Neural progenitor cell (in vitro differentiated cells): ENCODE measurements around the gene CHAF1A. TPM values are rescaled to one million over a fixed set of nuclear protein-coding genes. Genes with fewer than 3 reads are reported as not detected.
A peak's percentile ranks its signal among the peaks of the same experiment; 100 is the strongest.

ENCODE experiments used
- DNase-seq: peaks from one replicate; pipeline ENCODE4 v3.0.0-alpha.2; 2016; ENCODE audit warnings: low spot score
- H2AFZ ChIP-seq: fragments of 200-600 bp; sonication (generic); replicated peaks from 2 replicates; pipeline ENCODE4 v1.6.1; 2016; ENCODE audit warnings: antibody characterized with exemption
- H3F3A ChIP-seq: fragments of 200-600 bp; sonication (generic); 2 replicates; pipeline ENCODE4 v1.6.1; 2016; ENCODE audit warnings: antibody characterized with exemption, low read depth
- H3K27ac ChIP-seq: fragments of 200-600 bp; sonication (generic); 2 replicates; pipeline ENCODE4 v1.5.1; 2016; ENCODE audit warnings: mild to moderate bottlenecking
- H3K27me3 ChIP-seq: fragments of 200-600 bp; sonication (generic); 2 replicates; pipeline ENCODE4 v1.6.1; 2016; ENCODE audit warnings: mild to moderate bottlenecking, moderate library complexity
- H3K36me3 ChIP-seq: fragments of 200-600 bp; sonication (generic); 2 replicates; pipeline ENCODE4 v1.5.1; 2016
- H3K4me1 ChIP-seq: fragments of 200-600 bp; sonication (generic); 2 replicates; pipeline ENCODE4 v1.6.1; 2016; ENCODE audit warnings: mixed run types
- H3K4me2 ChIP-seq: fragments of 200-600 bp; sonication (generic); 2 replicates; pipeline ENCODE4 v1.6.1; 2016
- H3K4me3 ChIP-seq: fragments of 200-600 bp; sonication (generic); 2 replicates; pipeline ENCODE4 v1.5.1; 2016
- H3K79me2 ChIP-seq: fragments of 200-600 bp; sonication (generic); 2 replicates; pipeline ENCODE4 v1.6.1; 2016; ENCODE audit warnings: low read depth
- H3K9ac ChIP-seq: fragments of 200-600 bp; sonication (generic); 2 replicates; pipeline ENCODE4 v1.6.1; 2016
- H3K9me3 ChIP-seq: fragments of 200-600 bp; sonication (generic); 2 replicates; pipeline ENCODE4 v1.5.1; 2016; ENCODE audit warnings: low read depth
- H4K20me1 ChIP-seq: fragments of 200-600 bp; sonication (generic); 2 replicates; pipeline ENCODE4 v1.6.1; 2016; ENCODE audit warnings: low read depth
- H3K27ac Mint-ChIP-seq: 3 replicates; pipeline ENCODE4 v1.8.0; 2021; ENCODE audit warnings: mixed read lengths
- H3K27me3 Mint-ChIP-seq: 2 replicates; pipeline ENCODE4 v1.8.0; 2022; ENCODE audit warnings: low read depth, mild to moderate bottlenecking, inconsistent platforms, moderate library complexity, mixed read lengths; ENCODE audit not compliant: insufficient read depth
- H3K36me3 Mint-ChIP-seq: 3 replicates; pipeline ENCODE4 v1.8.0; 2021; ENCODE audit warnings: mixed read lengths
- H3K4me1 Mint-ChIP-seq: 3 replicates; pipeline ENCODE4 v1.8.0; 2021; ENCODE audit warnings: mixed read lengths
- H3K4me3 Mint-ChIP-seq: 3 replicates; pipeline ENCODE4 v1.8.0; 2021; ENCODE audit warnings: mild to moderate bottlenecking, moderate library complexity, mixed read lengths
- H3K9me3 Mint-ChIP-seq: 3 replicates; pipeline ENCODE4 v1.8.0; 2020; ENCODE audit warnings: mixed read lengths
- CTCF ChIP-seq: fragments of 200-600 bp; sonication (generic); IDR thresholded peaks from 2 replicates; pipeline ENCODE4 v1.5.1; 2017; ENCODE audit warnings: antibody characterized with exemption, mild to moderate bottlenecking
- EZH2 ChIP-seq: fragments of 200-600 bp; sonication (generic); IDR thresholded peaks from 2 replicates; pipeline ENCODE4 v1.6.1; 2017; ENCODE audit warnings: antibody characterized with exemption, mild to moderate bottlenecking, moderate library complexity
- EZH2phosphoT487 ChIP-seq: fragments of 200-600 bp; sonication (generic); IDR thresholded peaks from 2 replicates; pipeline ENCODE4 v1.6.1; 2017; ENCODE audit warnings: antibody characterized with exemption
- total RNA-seq: library from RNA; depleted of rRNA; stranded (reverse); fragments of >200 nt; gene quantifications from 2 replicates; pipeline ENCODE4 v1.2.3, GENCODE V29; 2015; ENCODE audit warnings: low replicate concordance

The CHAF1A gene
- total RNA-seq, 1 donor from 2014 or later, result 37.5 TPM

- no peak for TF ChIP-seq EZH2
- TF ChIP-seq CTCF, result no peak
- no peak for TF ChIP-seq EZH2phosphoT487
- Histone ChIP-seq H3K4me2 (no peak overlapping the region), H3K4me1 (peaks cover 25% of the 10 kb centered on the region), H3K36me3 (no peaks in the 10 kb centered on the region), H3K9ac (no peak overlapping the region), H3F3A (peaks cover 68% of the 10 kb centered on the region), H3K4me3 (no peak overlapping the region), H4K20me1 (peaks cover 93% of the 10 kb centered on the region), H3K27ac (no peak overlapping the region), H2AFZ (no peak overlapping the region), H3K79me2 (peaks cover 99% of the 10 kb centered on the region), H3K27me3 (no peaks in the 10 kb centered on the region), H3K9me3 (no peaks in the 10 kb centered on the region)
- peaks cover 28% of the 10 kb centered on the region for H3K4me1 Mint-ChIP-seq
- no peak overlapping the region for H3K4me3 Mint-ChIP-seq
- H3K27me3 Mint-ChIP-seq, result peaks cover 2% of the 10 kb centered on the region
- no peak for DNase-seq
- no peaks in the 10 kb centered on the region for H3K9me3 Mint-ChIP-seq
- H3K27ac Mint-ChIP-seq, result no peak overlapping the region
- peaks cover 39% of the 10 kb centered on the region for H3K36me3 Mint-ChIP-seq
Observed at GRCh38 chr19:4409123-4409933, 6.9 kb downstream of the CHAF1A start.

GRCh38 chr19:4413588-4413987, 11.1 kb downstream of the CHAF1A start:
- Histone ChIP-seq H3K27ac (peak overlapping the region; percentile 98), H3K36me3 (no peaks in the 10 kb centered on the region), H3K79me2 (peaks cover 97% of the 10 kb centered on the region), H4K20me1 (peaks cover 92% of the 10 kb centered on the region), H2AFZ (no peak overlapping the region), H3K27me3 (no peaks in the 10 kb centered on the region), H3K4me1 (peaks cover 39% of the 10 kb centered on the region), H3K9ac (no peak overlapping the region), H3K4me2 (peak overlapping the region; percentile 83), H3K4me3 (no peak overlapping the region), H3F3A (peaks cover 70% of the 10 kb centered on the region), H3K9me3 (no peaks in the 10 kb centered on the region)
- Mint-ChIP-seq H3K4me1 (peaks cover 37% of the 10 kb centered on the region), H3K36me3 (peaks cover 32% of the 10 kb centered on the region), H3K27me3 (peaks cover 2% of the 10 kb centered on the region), H3K27ac (no peak overlapping the region), H3K9me3 (no peaks in the 10 kb centered on the region), H3K4me3 (no peak overlapping the region)
- DNase-seq, result no peak
- TF ChIP-seq CTCF, result no peak
- TF ChIP-seq EZH2, result no peak
- TF ChIP-seq EZH2phosphoT487, result no peak

- H3K27ac Mint-ChIP-seq, result peak overlapping the region; percentile 95
- peaks cover 87% of the 10 kb centered on the region for H4K20me1 ChIP-seq
Observed at GRCh38 chr19:4414144-4414799, 11.8 kb downstream of the CHAF1A start.

More at GRCh38 chr19:4414144-4414799, 11.8 kb downstream of the CHAF1A start:
- Histone ChIP-seq H3K79me2 (peaks cover 96% of the 10 kb centered on the region), H3K4me1 (peaks cover 33% of the 10 kb centered on the region), H3K36me3 (no peaks in the 10 kb centered on the region), H2AFZ (no peak overlapping the region), H3K4me3 (peak overlapping the region; percentile 39), H3K27ac (peak overlapping the region; percentile 98), H3K9me3 (no peaks in the 10 kb centered on the region), H3K27me3 (no peaks in the 10 kb centered on the region), H3K9ac (no peak overlapping the region), H3K4me2 (peak overlapping the region; percentile 83), H3F3A (peaks cover 63% of the 10 kb centered on the region)
- peak overlapping the region; percentile 78 for H3K4me3 Mint-ChIP-seq
- no peak for DNase-seq
- TF ChIP-seq EZH2phosphoT487, result no peak
- TF ChIP-seq EZH2, result no peak
- no peak for TF ChIP-seq CTCF
- H3K4me1 Mint-ChIP-seq, result peaks cover 32% of the 10 kb centered on the region
- no peaks in the 10 kb centered on the region for H3K27me3 Mint-ChIP-seq
- no peaks in the 10 kb centered on the region for H3K9me3 Mint-ChIP-seq
- H3K36me3 Mint-ChIP-seq, result peaks cover 26% of the 10 kb centered on the region
